ENCODE measurements around the gene CCDC24.

Gene CCDC24

DNA sequence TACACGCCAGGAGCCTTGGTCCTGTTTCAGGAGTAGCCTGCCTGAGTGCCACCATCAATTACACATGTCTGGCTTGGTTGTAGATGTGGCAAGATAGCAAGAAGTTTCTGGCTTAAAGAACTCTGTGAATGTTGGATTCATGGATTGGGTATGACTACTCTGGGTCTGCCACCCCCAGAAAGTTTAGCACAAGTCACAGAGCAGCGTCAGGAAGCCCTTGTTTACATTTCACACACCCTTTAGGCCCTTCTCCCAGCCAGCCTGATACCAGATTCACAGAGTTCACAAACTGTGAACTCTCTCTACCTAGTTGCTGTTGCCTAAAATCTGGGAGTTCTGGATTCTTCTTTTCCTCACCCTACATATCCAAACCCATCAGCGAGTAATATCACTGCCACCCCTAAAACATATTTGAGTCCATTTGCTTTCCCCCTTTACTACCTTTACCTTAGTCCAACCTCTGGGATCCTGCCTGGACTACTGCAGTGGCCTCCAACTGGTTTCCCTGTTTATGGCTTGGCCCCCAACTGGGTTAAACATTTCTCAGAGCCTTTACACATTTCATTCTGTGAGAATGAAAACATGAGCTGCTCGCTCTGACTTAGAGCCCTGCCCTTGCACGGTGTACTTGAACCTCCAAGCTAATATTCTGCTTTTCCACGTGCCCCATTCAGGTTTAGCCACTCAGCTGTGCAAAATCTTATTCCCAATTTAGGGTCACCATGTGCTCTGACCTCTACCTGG is 4.1 kb upstream of the CCDC24 start:
- TF ChIP-seq CTCF (IDR thresholded peaks at IDR 0.05; ENCODE audit: insufficient read depth, low read length, poor library complexity, severe bottlenecking), result no peak
- H3K36me3 ChIP-seq (ENCODE audit: control insufficient read depth, insufficient read depth, low read length), result peaks cover 3% of the 10 kb centered on the region
- DNase-seq (ENCODE audit: extremely low read depth, insufficient read length), result no peak
- no peaks in the 10 kb centered on the region for H3K27me3 ChIP-seq (replicated peaks; ENCODE audit: control insufficient read depth, insufficient read depth, low read length)
- H3K4me3 ChIP-seq (replicated peaks; ENCODE audit: low read depth, low read length), result no peak overlapping the region

DNA sequence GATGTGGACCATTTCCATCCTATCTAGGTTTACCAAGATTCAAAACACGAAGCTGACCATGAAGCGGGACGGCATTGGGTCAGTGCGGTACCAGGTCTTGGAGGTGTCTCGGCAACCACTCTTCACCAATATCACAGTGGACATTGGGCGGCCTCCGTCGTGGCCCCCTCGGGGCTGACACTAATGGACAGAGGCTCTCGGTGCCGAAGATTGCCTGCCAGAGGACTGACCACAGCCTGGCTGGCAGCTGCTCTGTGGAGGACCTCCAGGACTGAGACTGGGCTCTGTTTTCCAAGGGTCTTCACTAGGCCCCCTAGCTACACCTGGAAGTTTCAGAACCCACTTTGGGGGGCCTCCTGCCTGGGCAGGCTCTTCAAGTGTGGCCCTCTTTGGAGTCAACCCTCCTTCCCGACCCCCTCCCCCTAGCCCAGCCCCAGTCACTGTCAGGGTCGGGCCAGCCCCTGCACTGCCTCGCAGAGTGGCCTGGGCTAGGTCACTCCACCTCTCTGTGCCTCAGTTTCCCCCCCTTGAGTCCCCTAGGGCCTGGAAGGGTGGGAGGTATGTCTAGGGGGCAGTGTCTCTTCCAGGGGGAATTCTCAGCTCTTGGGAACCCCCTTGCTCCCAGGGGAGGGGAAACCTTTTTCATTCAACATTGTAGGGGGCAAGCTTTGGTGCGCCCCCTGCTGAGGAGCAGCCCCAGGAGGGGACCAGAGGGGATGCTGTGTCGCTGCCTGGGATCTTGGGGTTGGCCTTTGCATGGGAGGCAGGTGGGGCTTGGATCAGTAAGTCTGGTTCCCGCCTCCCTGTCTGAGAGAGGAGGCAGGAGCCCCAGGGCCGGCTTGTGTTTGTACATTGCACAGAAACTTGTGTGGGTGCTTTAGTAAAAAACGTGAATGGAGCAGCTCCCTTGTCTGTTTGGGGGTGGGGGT is 864 bp upstream of the CCDC24 start:
- DNase-seq (ENCODE audit: extremely low read depth, insufficient read length), result no peak
- peak; percentile 30 for TF ChIP-seq CTCF (IDR thresholded peaks at IDR 0.05; ENCODE audit: insufficient read depth, low read length, poor library complexity, severe bottlenecking)
- Histone ChIP-seq H3K36me3 (ENCODE audit: control insufficient read depth, insufficient read depth, low read length) (no peaks in the 10 kb centered on the region), H3K27me3 (replicated peaks; ENCODE audit: control insufficient read depth, insufficient read depth, low read length) (no peaks in the 10 kb centered on the region), H3K4me3 (replicated peaks; ENCODE audit: low read depth, low read length) (peak overlapping the region; percentile 85)

DNA sequence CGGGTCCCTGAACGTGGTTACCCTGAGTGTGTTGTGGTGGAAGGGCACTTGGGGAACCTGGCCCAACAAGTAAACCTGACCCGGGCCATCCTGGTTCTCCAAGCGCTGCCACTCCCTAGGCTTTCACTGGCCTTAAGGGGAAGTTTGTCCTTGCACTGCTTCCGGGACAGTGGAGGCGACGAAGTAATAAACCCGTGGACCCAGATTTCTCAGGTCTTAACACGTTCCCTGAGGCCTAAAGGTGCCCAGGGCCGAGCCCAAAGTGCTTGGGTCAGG is 261 bp upstream of the CCDC24 start:
- Histone ChIP-seq H3K4me3 (replicated peaks; ENCODE audit: low read depth, low read length) (peak overlapping the region; percentile 85), H3K27me3 (replicated peaks; ENCODE audit: control insufficient read depth, insufficient read depth, low read length) (no peaks in the 10 kb centered on the region)

DNA sequence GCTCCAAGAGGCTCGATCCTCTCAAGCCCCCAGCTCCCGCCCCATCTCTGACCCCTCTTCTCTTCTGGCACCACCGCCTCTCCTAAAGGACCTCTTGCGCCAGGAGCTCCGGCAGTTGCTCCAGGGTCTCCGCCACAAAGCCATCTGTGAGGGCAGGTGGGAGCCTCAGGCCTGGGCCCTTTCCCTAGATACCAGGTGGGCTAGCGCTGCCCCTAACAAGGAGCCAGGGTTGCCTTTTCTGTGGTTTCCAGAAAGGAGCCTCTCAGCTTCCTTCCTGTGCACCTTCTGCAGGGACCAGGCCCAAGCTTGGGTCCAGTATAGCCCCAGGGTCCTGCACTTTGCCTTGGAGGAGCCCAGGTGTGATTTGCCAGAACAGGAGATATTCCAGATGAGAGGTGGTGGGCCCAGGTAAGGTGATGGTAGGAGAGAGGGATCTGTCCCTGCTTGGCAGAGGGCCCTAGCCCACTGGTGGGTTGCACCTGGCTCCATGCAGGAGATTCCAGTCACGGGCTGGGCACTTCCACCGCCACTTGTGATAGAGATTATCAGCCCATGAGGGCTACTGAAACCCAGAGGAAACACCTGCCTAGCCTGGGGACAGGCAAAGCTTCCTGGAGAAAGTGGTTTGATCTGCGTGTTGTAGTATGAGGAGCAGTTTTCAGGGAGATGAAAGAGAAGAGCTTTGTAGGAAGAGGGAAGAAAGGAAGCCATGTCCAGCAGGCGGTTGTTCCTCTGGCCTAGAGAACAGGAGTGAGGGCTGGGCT is 1.0 kb downstream of the CCDC24 start:
- TF ChIP-seq CTCF (IDR thresholded peaks at IDR 0.05; ENCODE audit: insufficient read depth, low read length, poor library complexity, severe bottlenecking), result no peak
- Histone ChIP-seq H3K4me3 (replicated peaks; ENCODE audit: low read depth, low read length) (peak overlapping the region; percentile 85), H3K27me3 (replicated peaks; ENCODE audit: control insufficient read depth, insufficient read depth, low read length) (no peaks in the 10 kb centered on the region), H3K36me3 (ENCODE audit: control insufficient read depth, insufficient read depth, low read length) (no peaks in the 10 kb centered on the region)
- DNase-seq (ENCODE audit: extremely low read depth, insufficient read length), result no peak

More for the DNA sequence above, 261 bp upstream of the CCDC24 start:
- no peak for TF ChIP-seq CTCF (IDR thresholded peaks at IDR 0.05; ENCODE audit: insufficient read depth, low read length, poor library complexity, severe bottlenecking)
- DNase-seq (ENCODE audit: extremely low read depth, insufficient read length), result no peak
- H3K36me3 ChIP-seq (ENCODE audit: control insufficient read depth, insufficient read depth, low read length), result no peaks in the 10 kb centered on the region

DNA sequence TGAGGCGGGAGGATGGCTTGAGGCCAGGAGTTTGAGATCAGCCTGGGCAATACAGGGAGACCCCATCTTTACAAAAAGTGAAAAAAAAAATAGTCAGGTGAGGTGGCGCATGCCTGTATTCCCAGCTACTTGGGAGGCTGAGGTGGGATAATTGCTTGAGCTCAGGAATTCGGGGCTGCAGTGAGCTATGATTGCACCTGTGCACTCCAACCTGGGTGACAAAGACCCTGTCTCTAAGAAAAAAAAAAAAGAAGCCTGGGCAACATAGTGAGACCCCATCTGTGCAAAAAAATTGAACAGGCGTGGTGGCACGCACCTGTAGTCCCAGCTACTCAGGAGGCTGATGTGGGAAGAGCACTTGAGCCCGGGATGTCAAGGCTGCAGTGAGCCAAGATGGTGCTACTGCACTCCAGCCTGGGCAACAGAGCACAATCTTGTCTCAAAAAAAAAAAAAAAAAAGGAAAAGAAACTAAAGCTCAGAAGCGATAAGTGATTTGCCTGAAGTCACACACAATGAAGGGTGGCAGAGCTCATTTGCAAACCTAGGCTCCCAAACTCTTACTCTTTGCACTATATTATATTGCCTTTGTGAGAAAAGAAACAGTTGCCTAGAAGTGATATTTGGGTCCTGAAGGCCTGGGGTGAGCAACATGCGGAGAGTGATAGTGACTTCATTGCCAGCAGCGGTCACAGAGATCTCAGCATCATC is 2.0 kb downstream of the CCDC24 start:
- Histone ChIP-seq H3K27me3 (replicated peaks; ENCODE audit: control insufficient read depth, insufficient read depth, low read length) (no peaks in the 10 kb centered on the region), H3K36me3 (ENCODE audit: control insufficient read depth, insufficient read depth, low read length) (no peaks in the 10 kb centered on the region), H3K4me3 (replicated peaks; ENCODE audit: low read depth, low read length) (no peak overlapping the region)
- TF ChIP-seq CTCF (IDR thresholded peaks at IDR 0.05; ENCODE audit: insufficient read depth, low read length, poor library complexity, severe bottlenecking), result no peak
- DNase-seq (ENCODE audit: extremely low read depth, insufficient read length), result no peak

Data from GM06990 (cell line).